K562 (cell line): ENCODE results near the gene WDR86. TPM values are rescaled to one million over a fixed set of nuclear protein-coding genes. Genes with fewer than 3 reads are reported as not detected.

Source experiments
- ATAC-seq: fragments of 200-7000 bp; cut with Tn5 transposase; 3 replicates; pipeline ENCODE4 v1.9.1; 2020; ENCODE audit warnings: moderate library complexity
- BruUV-seq: library from RNA; stranded (reverse); fragments of 400-500 nt; replicated peaks from 2 replicates; lab custom pipeline; 2021; lab: Mats Ljungman, UMichigan
- CTCF ChIA-PET: fragments of 300-600 bp; formaldehyde crosslinking; extraction: SDS; loops from one replicate; lab custom pipeline; 2021; ENCODE audit warnings: low intra/inter-chr PET ratio; lab: Yijun Ruan, JAX
- POLR2A ChIA-PET: fragments of 300-600, 350-650 bp; sonication (Branson Sonifier 250); formaldehyde crosslinking; extraction: SDS; loops from one replicate; lab custom pipeline; 2021; ENCODE audit warnings: antibody characterized with exemption, inconsistent platforms; lab: Yijun Ruan, JAX
- DNase-seq, 4 experiments: peaks; one replicate each; pipeline versions ENCODE4 v3.0.0 to v3.0.0-alpha.2; 2011 to 2018; ENCODE audit warnings: low spot score in 3 of 4, mixed read lengths in 3 of 4; ENCODE audit errors: extremely low read depth in 1 of 4
- FAIRE-seq: peaks from 2 replicates; lab custom pipeline; 2011; peaks lifted over from hg19 to GRCh38; lab: Jason Lieb, UNC
- H2AFZ ChIP-seq: 2 replicates; pipeline ENCODE4 v1.6.0; 2011; ENCODE audit warnings: low read depth, low read length, control low read depth, inconsistent platforms
- H3K27ac ChIP-seq: fragments of 200-600 bp; 3 replicates; pipeline ENCODE4 v1.8.0; 2011; ENCODE audit warnings: low read depth, mild to moderate bottlenecking, control low read depth, inconsistent platforms, low read length, moderate library complexity, mixed read lengths; ENCODE audit errors: extremely low read depth
- H3K27me3 ChIP-seq, 2 experiments: fragments of 300-600 bp in 1 of 2; 2 replicates in 1 of 2; 3 replicates in 1 of 2; pipeline versions ENCODE4 v1.6.0 to v1.8.0; 2011; ENCODE audit warnings: inconsistent platforms in 2 of 2, low read length in 2 of 2, mild to moderate bottlenecking in 1 of 2, mixed read lengths in 1 of 2, moderate library complexity in 1 of 2; ENCODE audit not compliant: control insufficient read depth in 2 of 2, insufficient read depth in 2 of 2
- H3K36me3 ChIP-seq: fragments of 300-600 bp; 3 replicates; pipeline ENCODE4 v1.8.0; 2011; ENCODE audit warnings: mild to moderate bottlenecking, low read length, inconsistent platforms; ENCODE audit not compliant: control insufficient read depth, insufficient read depth
- H3K4me1 ChIP-seq, 2 experiments: fragments of 200-600 bp in 1 of 2; replicated peaks in 1 of 2; 2 replicates in 1 of 2; 3 replicates in 1 of 2; pipeline versions ENCODE4 v1.5.1 to v1.8.0; 2011; ENCODE audit warnings: inconsistent platforms in 2 of 2, low read length in 2 of 2, mild to moderate bottlenecking in 1 of 2, mixed read lengths in 1 of 2, moderate library complexity in 1 of 2; ENCODE audit not compliant: control insufficient read depth in 2 of 2, insufficient read depth in 2 of 2
- H3K4me2 ChIP-seq: 2 replicates; pipeline ENCODE4 v1.6.1; 2011; ENCODE audit warnings: low read length, control low read depth, inconsistent platforms, mixed read lengths; ENCODE audit not compliant: insufficient read depth
- H3K4me3 ChIP-seq: fragments of 200-600 bp; sonication (generic), shearing (Covaris generic); 2 replicates; pipeline ENCODE4 v1.5.1; 2016; ENCODE audit warnings: control low read depth, inconsistent platforms
- H3K79me2 ChIP-seq: fragments of 200-600 bp; 3 replicates; pipeline ENCODE4 v1.8.0; 2011; ENCODE audit warnings: low read length, inconsistent platforms; ENCODE audit not compliant: control insufficient read depth, insufficient read depth
- H3K9ac ChIP-seq, 2 experiments: 2 replicates each; pipeline versions ENCODE4 v1.6.0 to v1.6.1; 2011; ENCODE audit warnings: low read depth in 2 of 2, low read length in 2 of 2, control low read depth in 1 of 2, inconsistent platforms in 1 of 2, mild to moderate bottlenecking in 1 of 2, mixed read lengths in 1 of 2; ENCODE audit not compliant: insufficient read depth in 1 of 2
- H3K9me1 ChIP-seq: one replicate; pipeline ENCODE4 v1.6.0; 2011; ENCODE audit warnings: inconsistent platforms, mild to moderate bottlenecking, low read length, moderate library complexity; ENCODE audit not compliant: control insufficient read depth, insufficient read depth
- H3K9me3 ChIP-seq: replicated peaks from 2 replicates; pipeline ENCODE4 v1.5.1; 2011; ENCODE audit warnings: low read depth, low read length, inconsistent platforms; ENCODE audit not compliant: control insufficient read depth, insufficient read depth
- H4K20me1 ChIP-seq: replicated peaks from 2 replicates; pipeline ENCODE4 v1.6.1; 2011; ENCODE audit warnings: low read length, inconsistent platforms, mixed read lengths; ENCODE audit not compliant: control insufficient read depth, insufficient read depth
- BRF1 ChIP-seq: IDR thresholded peaks from 3 replicates; pipeline ENCODE4 v1.6.1; 2011; ENCODE audit warnings: borderline replicate concordance, mild to moderate bottlenecking; ENCODE audit not compliant: insufficient read length; ENCODE audit errors: extremely low read depth
- GTF2A2 ChIP-seq: IDR thresholded peaks from 2 replicates; pipeline ENCODE4 v1.6.1; 2016; ENCODE audit warnings: mild to moderate bottlenecking, missing genetic modification characterization, missing compliant biosample characterization
- POU5F1 ChIP-seq: fragments of 150-350 bp; IDR thresholded peaks from 2 replicates; pipeline ENCODE4 v1.6.1; 2014; ENCODE audit warnings: borderline replicate concordance, low read length, low read depth, mild to moderate bottlenecking; ENCODE audit not compliant: partially characterized antibody
- RBM25 ChIP-seq: fragments of 200-400 bp; formaldehyde crosslinking; IDR thresholded peaks from 2 replicates; pipeline ENCODE4 v1.6.1; 2018; ENCODE audit warnings: low read length, low read depth, moderate library complexity; ENCODE audit not compliant: severe bottlenecking
- TCFL5 ChIP-seq: fragments of 250-450 bp; sonication (Bioruptor Pico); conservative IDR thresholded peaks from 2 replicates; pipeline ENCODE4 v1.6.1; 2021; ENCODE audit warnings: mild to moderate bottlenecking, moderate library complexity, matching md5 sums
- TEAD2 ChIP-seq: fragments of 450-650 bp; IDR thresholded peaks from 2 replicates; pipeline ENCODE4 v1.6.1; 2016; ENCODE audit warnings: missing genetic modification characterization, control low read depth, missing compliant biosample characterization
- TEAD4 ChIP-seq, 2 experiments: sonication (generic) in 1 of 2; formaldehyde crosslinking in 1 of 2; IDR thresholded peaks; 2 replicates each; pipeline versions ENCODE4 v1.6.1 to v1.8.0; 2012 to 2022; ENCODE audit warnings: borderline replicate concordance in 1 of 2, inconsistent platforms in 1 of 2, low read length in 1 of 2, mild to moderate bottlenecking in 1 of 2, missing genetic modification reagents in 1 of 2
- WGBS: fragments of 100-300 bp; shearing (Covaris generic); methylation state at CpG from one replicate; pipeline ENCODE4 v1.1.6; 2016; ENCODE audit warnings: low coverage, mixed read lengths; ENCODE audit not compliant: insufficient coverage; ENCODE audit errors: missing lambda C conversion rate; 5-methylcytosine and 5-hydroxymethylcytosine counted together
- in situ Hi-C: fragments of 300-500 bp; cut with MboI; formaldehyde crosslinking; loops from 4 replicates; pipeline ENCODE4 v1.15.0; 2018; ENCODE audit warnings: inconsistent platforms, mixed read lengths
- intact Hi-C: fragments of 100-400 bp; cut with micrococcal nuclease; formaldehyde crosslinking; loops from 2 replicates; pipeline ENCODE4 v1.14.2; 2022
- polyA plus RNA-seq, 8 experiments: library from polyadenylated mRNA; depleted of rRNA in 4 of 8; stranded (reverse) in 5 of 8; unstranded in 3 of 8; fragments of >200 nt; fragmentation: Nextera tagmentation in 2 of 8; fragmentation: Illumina TruSeq in 1 of 8; extraction: Ambion mirVana in 2 of 8; extraction: Trizol in 1 of 8; gene quantifications; 2 replicates each; pipeline versions ENCODE4 v1.2.1 to v1.2.3, GENCODE V29; 2011 to 2014; ENCODE audit warnings: inconsistent platforms in 1 of 8, missing spikeins in 1 of 8
- total RNA-seq, 7 experiments: library from RNA; depleted of rRNA in 6 of 7; stranded (reverse); fragments of >200 nt in 6 of 7; fragmentation: Illumina TruSeq in 2 of 7; extraction: Trizol in 2 of 7; gene quantifications; 2 replicates each; pipeline versions ENCODE4 v1.2.1 to v1.2.3, GENCODE V29; 2011 to 2021; ENCODE audit warnings: low replicate concordance in 1 of 7
- TF ChIP-seq, protein P1 (sequence below): fragments of 450-650 bp; IDR thresholded peaks from 2 replicates; pipeline ENCODE4 v1.7.1; 2018; ENCODE audit warnings: mild to moderate bottlenecking, low read depth; ENCODE audit not compliant: partially characterized antibody
- TF ChIP-seq, protein P2 (sequence below): fragments of 450-650 bp; formaldehyde crosslinking; conservative IDR thresholded peaks from 2 replicates; pipeline ENCODE4 v1.4.0; 2022; ENCODE audit warnings: mild to moderate bottlenecking, missing genetic modification characterization

Gene WDR86
- total and polyA plus RNA-seq, 9 of the 15 experiments (the other 6 are each of a cell fraction or from before 2014, with no cell fraction given), result 0.24 TPM; not detected in 8

DNA sequence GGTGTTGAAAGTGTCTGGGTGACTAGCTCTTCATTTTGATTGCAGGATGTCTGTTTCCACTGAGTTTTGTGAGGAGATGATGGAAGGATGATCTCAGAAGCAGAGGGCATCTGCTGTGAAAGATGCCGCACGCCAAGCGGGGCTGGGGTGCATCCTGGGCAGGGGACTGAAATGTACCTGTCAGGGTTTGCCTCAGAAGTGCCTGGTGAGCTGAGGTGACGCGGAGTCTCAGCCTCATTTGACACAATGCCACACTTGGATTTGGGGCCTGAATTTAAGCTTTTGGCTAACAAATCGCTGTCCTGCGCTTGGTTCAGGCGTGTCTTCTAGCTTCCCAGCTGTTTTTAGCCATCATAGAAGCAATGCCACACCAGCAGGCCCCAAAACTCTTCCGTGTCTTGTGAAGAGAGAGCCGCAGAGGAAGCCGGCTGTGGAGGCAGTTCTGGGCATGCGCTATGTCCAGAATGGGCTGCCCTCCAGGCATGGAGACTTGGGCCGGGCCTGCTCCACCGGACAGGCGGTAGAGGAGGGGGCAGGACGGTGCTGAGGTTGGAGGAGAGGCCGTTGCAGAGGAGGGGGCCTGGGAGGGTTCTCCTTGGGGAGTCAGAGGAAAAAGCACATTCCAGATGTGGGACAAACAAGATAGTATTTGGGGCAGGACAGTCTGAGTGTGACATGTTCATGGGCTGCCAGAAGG, 31.2 kb downstream of the WDR86 start (continued):
- TF ChIP-seq, protein P1, sequence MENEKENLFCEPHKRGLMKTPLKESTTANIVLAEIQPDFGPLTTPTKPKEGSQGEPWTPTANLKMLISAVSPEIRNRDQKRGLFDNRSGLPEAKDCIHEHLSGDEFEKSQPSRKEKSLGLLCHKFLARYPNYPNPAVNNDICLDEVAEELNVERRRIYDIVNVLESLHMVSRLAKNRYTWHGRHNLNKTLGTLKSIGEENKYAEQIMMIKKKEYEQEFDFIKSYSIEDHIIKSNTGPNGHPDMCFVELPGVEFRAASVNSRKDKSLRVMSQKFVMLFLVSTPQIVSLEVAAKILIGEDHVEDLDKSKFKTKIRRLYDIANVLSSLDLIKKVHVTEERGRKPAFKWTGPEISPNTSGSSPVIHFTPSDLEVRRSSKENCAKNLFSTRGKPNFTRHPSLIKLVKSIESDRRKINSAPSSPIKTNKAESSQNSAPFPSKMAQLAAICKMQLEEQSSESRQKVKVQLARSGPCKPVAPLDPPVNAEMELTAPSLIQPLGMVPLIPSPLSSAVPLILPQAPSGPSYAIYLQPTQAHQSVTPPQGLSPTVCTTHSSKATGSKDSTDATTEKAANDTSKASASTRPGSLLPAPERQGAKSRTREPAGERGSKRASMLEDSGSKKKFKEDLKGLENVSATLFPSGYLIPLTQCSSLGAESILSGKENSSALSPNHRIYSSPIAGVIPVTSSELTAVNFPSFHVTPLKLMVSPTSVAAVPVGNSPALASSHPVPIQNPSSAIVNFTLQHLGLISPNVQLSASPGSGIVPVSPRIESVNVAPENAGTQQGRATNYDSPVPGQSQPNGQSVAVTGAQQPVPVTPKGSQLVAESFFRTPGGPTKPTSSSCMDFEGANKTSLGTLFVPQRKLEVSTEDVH, result peak; percentile 40

DNA sequence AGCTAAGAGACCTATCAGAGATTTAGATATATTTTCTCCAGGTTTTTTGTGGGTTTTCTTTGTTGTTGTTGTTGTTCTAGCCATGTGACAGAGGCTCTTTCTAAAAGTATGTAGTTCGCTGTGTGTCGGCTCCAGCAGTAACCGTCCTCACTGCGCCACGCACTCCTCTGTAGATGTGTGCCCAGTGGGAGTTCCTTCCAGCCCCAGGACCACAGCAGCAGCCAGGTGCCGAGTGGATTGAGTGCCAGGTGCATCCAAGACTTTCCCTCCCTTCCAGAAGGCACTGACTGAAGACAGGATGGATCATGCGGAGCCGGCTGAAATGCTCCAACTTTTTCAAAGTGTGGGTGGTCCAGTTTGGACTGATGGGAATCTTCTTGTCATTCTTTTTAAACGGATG, 31.8 kb downstream of the WDR86 start:
- H3K27me3 ChIP-seq, result peaks cover 3 to 13% of the 10 kb centered on the region in 2 experiments; a peak in 1 of 5 replicates
- H3K9me1 ChIP-seq, result no peaks in the 10 kb centered on the region
- in situ Hi-C loops, result no loop called here
- no peak overlapping the region for H3K4me3 ChIP-seq
- H2AFZ ChIP-seq, result no peak overlapping the region
- WGBS, result 76% methylated on average over 9 of the region's 9 CpGs
- no peak overlapping the region for H3K4me2 ChIP-seq
- FAIRE-seq, result no peak
- ATAC-seq, result no peak
- intact Hi-C loops, result no loop called here
- H3K36me3 ChIP-seq, result peaks cover 37% of the 10 kb centered on the region; the same call in 1 of the 3 replicates
- no peak for DNase-seq
- ChIA-PET CTCF (no interaction called here), POLR2A (interaction anchor here (0.6 to 1.2 kb wide), 2 partner anchors 19 to 66 kb away, joined by 3 to 4 read pairs; no protein-coding TSS in a partner anchor)
- H3K79me2 ChIP-seq, result no peaks in the 10 kb centered on the region
- TSS peak; percentile 72 for BruUV-seq
- H3K9ac ChIP-seq, result peak overlapping the region in 1 of 2 experiments; percentile 73; a peak in 1 of 4 replicates
- 0 out of 2 replicates have a peak, but pooled peaks cover 5% of the 10 kb centered on the region for H4K20me1 ChIP-seq
- peaks cover 0 to 42% of the 10 kb centered on the region in 2 experiments; a peak in 3 of 5 replicates for H3K4me1 ChIP-seq
- no peaks in the 10 kb centered on the region for H3K9me3 ChIP-seq
- no peak overlapping the region for H3K27ac ChIP-seq
- no peak for TF ChIP-seq TEAD4 (IDR thresholded peaks at IDR 0.05; ENCODE audit: low read length)
- no peak for TF ChIP-seq TEAD4 (CRISPR knock-in tag; IDR thresholded peaks at IDR 0.05; ENCODE audit: borderline replicate concordance)
- no peak for TF ChIP-seq RBM25
- TF ChIP-seq POU5F1, result no peak
- TF ChIP-seq TEAD2, result no peak
- no peak for TF ChIP-seq BRF1
- TF ChIP-seq, protein P2, sequence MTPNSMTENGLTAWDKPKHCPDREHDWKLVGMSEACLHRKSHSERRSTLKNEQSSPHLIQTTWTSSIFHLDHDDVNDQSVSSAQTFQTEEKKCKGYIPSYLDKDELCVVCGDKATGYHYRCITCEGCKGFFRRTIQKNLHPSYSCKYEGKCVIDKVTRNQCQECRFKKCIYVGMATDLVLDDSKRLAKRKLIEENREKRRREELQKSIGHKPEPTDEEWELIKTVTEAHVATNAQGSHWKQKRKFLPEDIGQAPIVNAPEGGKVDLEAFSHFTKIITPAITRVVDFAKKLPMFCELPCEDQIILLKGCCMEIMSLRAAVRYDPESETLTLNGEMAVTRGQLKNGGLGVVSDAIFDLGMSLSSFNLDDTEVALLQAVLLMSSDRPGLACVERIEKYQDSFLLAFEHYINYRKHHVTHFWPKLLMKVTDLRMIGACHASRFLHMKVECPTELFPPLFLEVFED (CRISPR knock-in tag), result no peak
- no peak for TF ChIP-seq GTF2A2 (tag)
- TF ChIP-seq TCFL5 (CRISPR knock-in tag), result no peak
